BE2C (cell line): ENCODE results near the gene LRCOL1.

Experiments used
- DNase-seq: peaks from one replicate; pipeline ENCODE4 v3.0.0-alpha.2; 2020
- H3K27me3 ChIP-seq: fragments of 250-450 bp; sonication (Bioruptor Pico); 2 replicates; pipeline ENCODE4 v1.5.1; 2020; ENCODE audit warnings: mild to moderate bottlenecking
- H3K36me3 ChIP-seq: fragments of 250-450 bp; sonication (Bioruptor Pico); 2 replicates; pipeline ENCODE4 v1.5.1; 2020; ENCODE audit warnings: mild to moderate bottlenecking
- H3K4me1 ChIP-seq: fragments of 250-450 bp; sonication (Bioruptor Pico); 2 replicates; pipeline ENCODE4 v1.5.1; 2020
- H3K4me3 ChIP-seq: 2 replicates; pipeline ENCODE4 v1.5.1; 2011; ENCODE audit warnings: low read depth, low read length
- H3K9me3 ChIP-seq: fragments of 250-450 bp; sonication (Bioruptor Pico); 2 replicates; pipeline ENCODE4 v1.5.1; 2020
- TF ChIP-seq, protein P1 (sequence below): IDR thresholded peaks from 2 replicates; pipeline ENCODE4 v1.5.1; 2012; ENCODE audit warnings: mild to moderate bottlenecking, low read depth, low read length

LRCOL1 gene

DNA sequence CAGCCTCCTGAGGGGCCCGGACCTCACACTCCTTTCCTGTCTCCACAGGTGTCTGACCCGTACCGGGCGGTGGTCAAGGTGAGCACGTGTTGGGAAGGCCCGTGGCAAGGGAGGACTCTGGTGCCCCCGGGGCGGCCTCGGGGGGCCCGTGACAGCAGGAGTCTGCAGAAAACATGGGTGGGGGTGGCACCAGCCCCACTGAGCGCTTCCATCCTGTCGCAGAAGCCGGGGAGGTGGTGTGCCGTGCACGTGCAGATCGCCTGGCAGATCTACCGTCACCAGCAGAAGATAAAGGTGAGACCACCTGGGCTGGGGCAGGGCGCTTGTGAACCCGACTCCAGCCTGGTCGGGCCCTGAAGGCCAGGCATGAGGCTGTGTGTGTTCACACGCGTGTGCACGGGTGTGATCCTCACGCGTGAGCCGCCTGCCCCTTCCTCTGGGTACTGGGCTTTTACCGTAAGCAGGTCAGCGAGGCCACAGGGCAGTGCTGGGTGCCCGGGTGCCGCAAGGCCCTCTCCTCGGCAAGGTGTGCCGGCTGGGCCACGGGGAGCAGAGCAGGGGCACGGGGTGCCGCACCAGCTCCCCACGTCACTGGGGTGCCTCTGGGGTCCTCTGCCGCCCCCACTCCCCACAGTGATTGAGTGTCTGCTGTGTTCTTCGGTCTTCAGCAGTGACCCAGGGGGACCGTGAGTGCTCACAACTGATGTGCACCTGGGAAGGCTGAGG is 35.9 kb downstream of the LRCOL1 start:
- H3K4me3 ChIP-seq = no peak overlapping the region
- TF ChIP-seq, protein P1, sequence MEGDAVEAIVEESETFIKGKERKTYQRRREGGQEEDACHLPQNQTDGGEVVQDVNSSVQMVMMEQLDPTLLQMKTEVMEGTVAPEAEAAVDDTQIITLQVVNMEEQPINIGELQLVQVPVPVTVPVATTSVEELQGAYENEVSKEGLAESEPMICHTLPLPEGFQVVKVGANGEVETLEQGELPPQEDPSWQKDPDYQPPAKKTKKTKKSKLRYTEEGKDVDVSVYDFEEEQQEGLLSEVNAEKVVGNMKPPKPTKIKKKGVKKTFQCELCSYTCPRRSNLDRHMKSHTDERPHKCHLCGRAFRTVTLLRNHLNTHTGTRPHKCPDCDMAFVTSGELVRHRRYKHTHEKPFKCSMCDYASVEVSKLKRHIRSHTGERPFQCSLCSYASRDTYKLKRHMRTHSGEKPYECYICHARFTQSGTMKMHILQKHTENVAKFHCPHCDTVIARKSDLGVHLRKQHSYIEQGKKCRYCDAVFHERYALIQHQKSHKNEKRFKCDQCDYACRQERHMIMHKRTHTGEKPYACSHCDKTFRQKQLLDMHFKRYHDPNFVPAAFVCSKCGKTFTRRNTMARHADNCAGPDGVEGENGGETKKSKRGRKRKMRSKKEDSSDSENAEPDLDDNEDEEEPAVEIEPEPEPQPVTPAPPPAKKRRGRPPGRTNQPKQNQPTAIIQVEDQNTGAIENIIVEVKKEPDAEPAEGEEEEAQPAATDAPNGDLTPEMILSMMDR = no peak
- H3K27me3 ChIP-seq = no peaks in the 10 kb centered on the region
- H3K4me1 ChIP-seq = no peaks in the 10 kb centered on the region
- no peak for DNase-seq
- no peaks in the 10 kb centered on the region for H3K9me3 ChIP-seq
- no peaks in the 10 kb centered on the region; the same call in none of the 2 replicates for H3K36me3 ChIP-seq

DNA sequence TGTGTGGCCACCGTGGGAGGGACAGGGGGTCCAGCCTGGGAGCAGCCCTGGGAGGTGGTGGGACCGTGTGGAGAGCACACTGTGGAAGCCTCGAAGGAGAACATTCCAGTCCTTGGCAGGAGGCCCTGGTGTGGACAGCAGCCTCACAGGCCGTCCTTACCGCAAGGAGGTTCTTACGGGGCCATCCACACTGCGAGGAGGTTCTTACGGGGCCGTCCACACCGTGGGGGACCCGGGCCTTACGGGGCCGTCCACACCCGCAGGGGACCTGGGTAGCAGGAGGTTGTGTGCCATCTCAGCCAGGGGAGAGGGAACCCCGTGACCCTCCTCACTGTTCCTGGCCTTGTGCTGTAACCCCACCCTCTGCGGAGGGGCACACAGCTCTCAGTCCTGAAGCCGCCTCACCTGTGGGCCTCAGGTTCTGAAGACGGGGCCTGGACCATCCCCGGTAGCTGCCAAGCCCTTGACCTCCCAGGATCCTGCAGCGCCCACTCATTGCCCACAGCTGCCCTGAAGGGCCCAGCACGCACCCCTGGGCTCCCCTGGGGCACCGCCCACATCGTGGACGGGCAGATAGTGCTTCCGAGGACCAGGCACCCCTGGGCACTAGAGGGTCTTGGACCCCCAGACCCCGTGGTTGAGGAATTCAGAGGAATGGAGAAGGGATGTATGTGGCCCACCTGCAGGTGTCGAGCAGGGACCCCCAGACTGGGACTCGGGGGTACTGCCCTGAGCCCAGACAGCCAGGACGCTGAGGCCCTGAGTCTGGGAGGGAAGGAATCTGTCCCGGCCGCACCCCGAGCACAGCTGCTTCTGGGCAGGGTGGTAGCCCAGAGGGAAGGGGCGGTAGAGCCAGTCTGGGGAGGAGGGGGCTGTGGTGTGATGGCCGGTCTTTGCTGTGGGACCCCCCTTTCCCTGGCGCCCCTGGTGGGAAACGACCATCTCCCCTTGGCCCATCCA is 37.3 kb downstream of the LRCOL1 start:
- Histone ChIP-seq H3K36me3 (no peaks in the 10 kb centered on the region; the same call in none of the 2 replicates), H3K9me3 (no peaks in the 10 kb centered on the region), H3K4me1 (no peaks in the 10 kb centered on the region), H3K27me3 (no peaks in the 10 kb centered on the region), H3K4me3 (no peak overlapping the region)
- no peak for DNase-seq
- TF ChIP-seq, protein P1 = no peak

- Histone ChIP-seq H3K9me3 (no peaks in the 10 kb centered on the region), H3K4me1 (no peaks in the 10 kb centered on the region), H3K4me3 (no peak overlapping the region), H3K36me3 (no peaks in the 10 kb centered on the region; the same call in none of the 2 replicates), H3K27me3 (no peaks in the 10 kb centered on the region)
- DNase-seq = no peak
- TF ChIP-seq, protein P1 = no peak
Measured at GRCh38 chr12:132572106-132572505, 38.3 kb downstream of the LRCOL1 start.

DNA sequence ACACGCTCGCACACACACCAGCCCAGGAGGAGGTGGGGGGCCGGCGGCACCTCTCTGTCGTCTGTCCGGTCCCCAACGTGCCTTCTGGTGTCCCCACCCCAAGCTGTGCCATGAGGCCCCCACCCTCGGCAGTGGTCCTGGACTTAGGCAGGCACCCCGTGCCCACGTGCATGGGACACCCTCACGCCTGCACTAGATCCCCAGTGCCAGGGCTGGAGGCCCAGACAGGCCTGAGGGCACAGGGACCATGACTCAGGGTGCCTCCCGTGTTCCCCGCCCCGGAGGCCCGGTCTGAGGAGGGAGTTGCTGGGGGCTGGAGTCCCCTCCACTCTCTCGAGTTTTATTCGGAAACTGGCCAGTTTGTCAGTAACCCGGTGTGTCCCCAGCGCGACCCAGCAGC is 38.8 kb downstream of the LRCOL1 start:
- DNase-seq = no peak
- Histone ChIP-seq H3K4me3 (no peak overlapping the region), H3K27me3 (no peaks in the 10 kb centered on the region), H3K9me3 (no peaks in the 10 kb centered on the region), H3K36me3 (no peaks in the 10 kb centered on the region; the same call in none of the 2 replicates), H3K4me1 (no peaks in the 10 kb centered on the region)
- TF ChIP-seq, protein P1 = no peak

DNA sequence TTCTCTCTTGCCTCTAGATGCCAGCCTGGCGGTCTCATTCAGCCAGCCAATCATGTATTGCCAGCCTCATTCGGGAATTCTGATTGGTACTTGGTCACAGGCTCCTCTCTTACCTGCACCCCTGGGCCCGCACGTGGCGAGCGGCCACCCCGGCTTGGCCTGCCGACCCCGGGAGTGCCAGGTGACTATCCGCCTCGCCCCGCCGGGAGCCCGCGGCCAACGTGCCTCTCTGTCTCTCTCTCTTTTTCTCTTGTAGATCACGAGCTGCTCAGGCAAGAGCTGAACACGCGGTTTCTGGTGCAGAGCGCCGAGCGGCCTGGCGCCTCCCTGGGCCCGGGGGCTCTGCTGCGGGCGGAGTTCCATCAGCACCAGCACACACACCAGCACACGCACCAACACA is 39.3 kb downstream of the LRCOL1 start:
- Histone ChIP-seq H3K36me3 (no peaks in the 10 kb centered on the region; the same call in none of the 2 replicates), H3K9me3 (no peaks in the 10 kb centered on the region)
- TF ChIP-seq, protein P1 = no peak

More for the DNA sequence above, 39.3 kb downstream of the LRCOL1 start:
- Histone ChIP-seq H3K4me1 (no peaks in the 10 kb centered on the region), H3K4me3 (no peak overlapping the region), H3K27me3 (no peaks in the 10 kb centered on the region)
- DNase-seq = no peak
